Measurements from ENCODE around the gene NCF1. TPM values are rescaled to one million over a fixed set of nuclear protein-coding genes. Genes with fewer than 3 reads are reported as not detected.
"Not testable (repeated sequence)": the region's sequence is repeated elsewhere in the genome, so short reads cannot be mapped to it uniquely, and the experiment has no call there.

Gene NCF1
- total and polyA plus RNA-seq, 2 of the 4 experiments (the other 2 are of a cell fraction) = not detected

DNA sequence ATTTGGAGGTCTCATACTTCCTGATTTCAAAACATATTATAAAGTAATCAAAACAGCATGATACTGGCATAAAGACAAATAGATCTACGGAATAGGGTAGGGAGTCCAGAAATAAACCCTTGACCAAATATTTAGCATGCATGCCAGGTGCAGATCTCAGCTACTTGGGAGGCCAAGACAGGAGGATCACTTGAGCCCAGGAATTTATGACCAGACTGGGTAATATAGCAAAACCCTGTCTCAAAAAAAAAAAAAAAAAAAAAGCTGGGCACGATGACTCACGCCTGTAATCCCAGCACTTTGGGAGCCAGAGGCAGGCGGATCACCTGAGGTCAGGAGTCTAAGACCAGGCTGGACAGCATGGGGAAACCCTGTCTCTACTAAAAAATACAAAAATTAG, 56.1 kb downstream of the NCF1 start:
- H2BK5ac ChIP-seq (ENCODE audit: low read depth, low read length, poor library complexity, severe bottlenecking); ATAC-seq (ENCODE audit: low read depth); H2BK15ac ChIP-seq (ENCODE audit: low read depth, low read length); H3K14ac ChIP-seq (replicated peaks; ENCODE audit: low read depth, low read length); H4K5ac ChIP-seq (ENCODE audit: low read depth, low read length); H3K79me1 ChIP-seq (ENCODE audit: low read depth in 1 of 2, low read length in 2 of 2); H3K23ac ChIP-seq (ENCODE audit: low read depth, low read length); CTCF ChIA-PET; intact Hi-C loops (cut with micrococcal nuclease); H3K9ac ChIP-seq (ENCODE audit: low read depth, low read length); dilution Hi-C loops (cut with HindIII; ENCODE audit: low sequenced_read_pairs, unreplicated experiment); H2BK20ac ChIP-seq (ENCODE audit: low read depth, low read length); BruUV-seq (replicated peaks); H4K91ac ChIP-seq (ENCODE audit: insufficient read depth, low read depth, low read length); H3K4me3 ChIP-seq (ENCODE audit: insufficient read depth, low read depth, low read length); H2AK5ac ChIP-seq (ENCODE audit: low read depth, low read length); H3K4me1 ChIP-seq (ENCODE audit: control insufficient read depth, insufficient read depth, low read length); H3K9me1 ChIP-seq (ENCODE audit: insufficient read depth, low read length); H2AK9ac ChIP-seq (replicated peaks; ENCODE audit: low read depth, low read length, poor library complexity); H3K36me3 ChIP-seq (ENCODE audit: control insufficient read depth, insufficient read depth, low read length); H3K18ac ChIP-seq (ENCODE audit: low read depth, low read length); H3K27me3 ChIP-seq (ENCODE audit: control insufficient read depth, insufficient read depth, low read length); DNase-seq; H2BK120ac ChIP-seq (ENCODE audit: low read depth, low read length); POLR2A ChIA-PET (ENCODE audit: unreplicated experiment); H3K27ac ChIP-seq (ENCODE audit: insufficient read depth, low read length); H2AFZ ChIP-seq (replicated peaks; ENCODE audit: low read length, poor library complexity); H3K9me3 ChIP-seq (ENCODE audit: control insufficient read depth, insufficient read depth, low read length); H3K4ac ChIP-seq (ENCODE audit: low read depth, low read length); H3K56ac ChIP-seq (ENCODE audit: extremely low read depth, insufficient read depth, low read length); H3K4me2 ChIP-seq (ENCODE audit: low read depth, low read length); H4K8ac ChIP-seq (ENCODE audit: low read depth in 2 of 2, low read length in 2 of 2); in situ Hi-C loops (cut with MboI; ENCODE audit: low sequenced_read_pairs); H4K20me1 ChIP-seq (ENCODE audit: insufficient read depth, low read length): not testable (repeated sequence)
- WGBS, 2 experiments (ENCODE audit: extremely low coverage in 2 of 2, insufficient read length in 1 of 2) = no CpG with 5 or more reads among the region's 4 CpGs

DNA sequence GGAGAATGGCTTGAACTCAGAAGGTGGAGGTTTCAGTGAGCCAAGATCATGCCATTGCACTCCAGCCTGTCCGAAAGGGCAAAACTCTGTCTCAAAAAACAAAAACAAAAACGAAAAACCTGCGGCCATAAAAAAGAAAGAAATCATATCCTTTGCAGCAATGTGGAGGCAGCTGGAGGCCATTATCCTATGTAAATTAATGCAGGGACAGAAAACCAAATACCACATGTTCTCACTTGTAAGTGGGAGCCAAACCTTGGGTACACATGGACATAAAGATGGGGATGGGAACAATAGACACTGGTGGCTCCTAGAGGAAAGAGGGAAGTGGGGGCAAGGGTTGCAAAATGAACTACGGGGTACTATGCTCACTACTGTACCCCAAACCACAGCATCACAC, 56.6 kb downstream of the NCF1 start:
- H4K5ac ChIP-seq (ENCODE audit: low read depth, low read length); H3K4me2 ChIP-seq (ENCODE audit: low read depth, low read length); H3K27ac ChIP-seq (ENCODE audit: insufficient read depth, low read length); DNase-seq; CTCF ChIA-PET; dilution Hi-C loops (cut with HindIII; ENCODE audit: low sequenced_read_pairs, unreplicated experiment); H3K9ac ChIP-seq (ENCODE audit: low read depth, low read length); H2AFZ ChIP-seq (replicated peaks; ENCODE audit: low read length, poor library complexity); H3K9me3 ChIP-seq (ENCODE audit: control insufficient read depth, insufficient read depth, low read length); H3K4me1 ChIP-seq (ENCODE audit: control insufficient read depth, insufficient read depth, low read length); H3K4ac ChIP-seq (ENCODE audit: low read depth, low read length); H3K27me3 ChIP-seq (ENCODE audit: control insufficient read depth, insufficient read depth, low read length); H2BK5ac ChIP-seq (ENCODE audit: low read depth, low read length, poor library complexity, severe bottlenecking); H2AK9ac ChIP-seq (replicated peaks; ENCODE audit: low read depth, low read length, poor library complexity); H4K8ac ChIP-seq (ENCODE audit: low read depth in 2 of 2, low read length in 2 of 2); H3K4me3 ChIP-seq (ENCODE audit: insufficient read depth, low read depth, low read length); BruUV-seq (replicated peaks); H4K91ac ChIP-seq (ENCODE audit: insufficient read depth, low read depth, low read length); H3K18ac ChIP-seq (ENCODE audit: low read depth, low read length); H3K14ac ChIP-seq (replicated peaks; ENCODE audit: low read depth, low read length); H3K36me3 ChIP-seq (ENCODE audit: control insufficient read depth, insufficient read depth, low read length); H2BK15ac ChIP-seq (ENCODE audit: low read depth, low read length); POLR2A ChIA-PET (ENCODE audit: unreplicated experiment); H3K56ac ChIP-seq (ENCODE audit: extremely low read depth, insufficient read depth, low read length); in situ Hi-C loops (cut with MboI; ENCODE audit: low sequenced_read_pairs); H4K20me1 ChIP-seq (ENCODE audit: insufficient read depth, low read length); H3K23ac ChIP-seq (ENCODE audit: low read depth, low read length); H3K79me1 ChIP-seq (ENCODE audit: low read depth in 1 of 2, low read length in 2 of 2); H2BK120ac ChIP-seq (ENCODE audit: low read depth, low read length); ATAC-seq (ENCODE audit: low read depth); H3K9me1 ChIP-seq (ENCODE audit: insufficient read depth, low read length); H2BK20ac ChIP-seq (ENCODE audit: low read depth, low read length); intact Hi-C loops (cut with micrococcal nuclease); H2AK5ac ChIP-seq (ENCODE audit: low read depth, low read length): not testable (repeated sequence)
- WGBS, 2 experiments (ENCODE audit: extremely low coverage in 2 of 2, insufficient read length in 1 of 2) = no CpG with 5 or more reads among the region's 4 CpGs

Measured in IMR-90 (cell line).